Measurements from ENCODE around the gene DOCK4.

DOCK4 gene

DNA sequence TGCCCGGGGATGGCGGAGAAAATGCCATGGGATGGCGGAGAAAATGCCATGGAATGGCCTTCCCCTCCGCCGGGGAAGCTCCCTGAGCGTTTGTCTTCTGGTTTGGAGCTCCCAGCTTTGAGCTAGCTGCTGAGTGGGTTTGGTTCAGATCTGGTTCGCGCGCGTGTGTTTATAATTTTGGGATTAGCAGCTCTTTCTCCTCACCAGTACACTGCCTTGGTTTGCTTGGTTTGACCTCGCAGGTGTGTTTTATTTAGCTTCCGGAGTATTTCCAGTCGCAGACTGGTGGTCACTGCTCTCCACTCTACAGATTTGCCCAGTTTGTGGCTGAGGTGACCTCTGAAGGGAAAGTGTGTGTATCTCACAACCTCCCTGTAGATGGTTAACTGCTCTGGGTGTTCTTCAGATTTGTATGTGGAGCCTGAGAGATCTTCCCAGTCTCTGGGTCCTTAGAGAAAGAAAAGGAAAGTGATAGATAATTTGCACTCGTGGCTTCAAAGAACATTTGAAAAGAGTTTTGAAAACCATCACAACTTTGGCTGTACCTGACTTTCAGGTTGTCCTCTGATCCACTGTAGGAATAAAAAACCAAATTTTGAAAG lies 893 bp upstream of the DOCK4 start:
- Mint-ChIP-seq H3K4me3 (peak overlapping the region; percentile 87), H3K36me3 (ENCODE audit: low read depth) (peaks cover 26% of the 10 kb centered on the region), H3K27me3 (no peaks in the 10 kb centered on the region), H3K9me3 (no peaks in the 10 kb centered on the region), H3K4me1 (ENCODE audit: low read depth) (peaks cover 43% of the 10 kb centered on the region), H3K27ac (peak overlapping the region; percentile 97)
- intact Hi-C loops (cut with micrococcal nuclease) = loop anchor here (2.0 to 5.0 kb wide), 6 partner anchors 94 to 645 kb away; partner anchors contain the start of genes IFRD1 and IMMP2L

DNA sequence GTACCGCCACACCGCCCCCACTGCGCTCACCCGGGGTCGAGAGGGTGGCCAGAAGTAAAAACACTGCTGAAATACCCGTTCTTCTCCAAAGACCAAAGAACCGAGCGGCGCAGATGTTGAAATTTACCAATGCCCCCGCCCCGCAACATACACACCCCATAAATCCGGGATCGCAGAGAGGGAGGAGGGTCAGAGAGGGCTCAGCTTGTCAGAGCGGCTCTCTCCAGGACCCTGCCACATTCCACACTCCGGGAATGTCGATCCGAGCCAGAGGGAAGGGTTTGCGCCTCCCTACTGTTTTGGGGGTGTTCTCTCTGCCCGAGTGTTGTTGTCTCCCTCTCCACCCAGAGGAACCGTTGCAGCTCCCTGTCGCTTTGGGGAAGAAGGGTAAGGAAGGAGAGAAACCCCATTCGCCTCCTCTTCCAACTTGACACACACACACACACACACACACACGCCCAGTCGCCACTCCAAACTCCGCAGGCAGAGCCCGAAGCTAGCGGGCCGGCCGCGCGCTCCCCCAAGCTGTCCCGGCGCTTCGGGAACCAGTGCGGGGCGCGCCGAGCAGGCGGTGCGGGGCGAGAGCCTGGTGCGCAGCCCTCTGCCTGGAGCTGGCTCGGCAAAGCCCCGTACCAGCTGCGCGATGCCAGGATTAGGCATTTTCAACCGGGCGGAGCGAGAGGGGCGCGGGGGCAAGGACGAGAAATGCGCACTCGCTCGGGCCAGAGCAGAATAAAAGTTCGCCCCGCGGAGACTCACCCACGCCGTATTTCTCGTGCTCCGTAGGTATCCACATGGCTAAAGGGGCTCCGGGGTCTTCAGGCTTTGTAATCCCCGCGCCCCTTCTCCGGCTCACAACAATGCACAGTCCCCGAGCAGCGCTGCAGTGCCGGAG lies 609 bp downstream of the DOCK4 start:
- Mint-ChIP-seq H3K27ac (peak overlapping the region; percentile 97), H3K4me3 (peak overlapping the region; percentile 87), H3K9me3 (no peaks in the 10 kb centered on the region), H3K4me1 (ENCODE audit: low read depth) (peaks cover 34% of the 10 kb centered on the region), H3K27me3 (no peaks in the 10 kb centered on the region), H3K36me3 (ENCODE audit: low read depth) (peaks cover 26% of the 10 kb centered on the region)
- intact Hi-C loops (cut with micrococcal nuclease) = loop anchor here (2.0 to 5.0 kb wide), 6 partner anchors 93 to 643 kb away; partner anchors contain the start of genes IFRD1 and IMMP2L

DNA sequence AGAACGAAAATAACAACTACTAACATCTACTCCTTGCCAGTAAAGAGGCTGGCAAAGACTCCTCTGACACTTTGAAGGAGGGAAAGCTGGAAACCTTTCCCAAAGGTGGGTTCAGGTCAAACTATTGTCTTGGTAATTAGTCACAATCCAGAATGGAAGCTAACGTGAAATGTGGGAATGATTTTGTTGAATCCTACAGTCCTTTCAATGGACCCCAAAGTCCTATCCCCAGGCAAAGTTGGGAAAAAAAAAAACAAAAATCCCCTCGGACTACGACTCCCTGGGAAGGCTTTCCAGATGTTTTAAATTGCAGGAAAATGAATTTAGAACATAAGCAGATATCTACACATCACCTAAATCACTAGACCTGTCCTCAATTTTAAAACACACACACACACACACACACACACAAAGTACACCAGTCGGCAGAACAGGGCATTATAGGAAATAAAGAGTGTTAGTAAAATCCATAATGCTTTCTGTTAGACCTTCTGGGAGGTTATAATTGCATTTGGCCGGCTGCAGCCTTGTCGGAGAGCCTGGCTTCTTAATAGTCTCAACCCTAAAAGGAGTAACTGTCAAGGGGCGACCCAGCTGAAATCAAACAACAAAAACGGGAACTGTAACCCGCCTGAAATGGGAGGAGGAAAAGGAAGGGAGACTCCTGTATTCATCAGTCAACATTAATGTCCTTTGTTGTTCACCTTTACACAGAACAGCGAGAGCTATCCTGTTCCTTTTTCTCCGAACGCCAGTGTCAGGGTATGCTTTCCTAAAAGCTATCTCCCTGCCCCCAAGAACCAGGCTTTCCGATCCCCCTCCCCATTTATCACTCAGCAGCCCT lies 1.5 kb downstream of the DOCK4 start:
- H3K9me3 Mint-ChIP-seq = no peaks in the 10 kb centered on the region
- H3K4me3 Mint-ChIP-seq = peak overlapping the region; percentile 87
- no peaks in the 10 kb centered on the region for H3K27me3 Mint-ChIP-seq
- H3K4me1 Mint-ChIP-seq (ENCODE audit: low read depth) = peaks cover 38% of the 10 kb centered on the region
- peak overlapping the region; percentile 97 for H3K27ac Mint-ChIP-seq
- intact Hi-C loops (cut with micrococcal nuclease) = loop anchor here (5.0 kb wide), 3 partner anchors 183 to 642 kb away; partner anchors contain the start of gene IMMP2L
- H3K36me3 Mint-ChIP-seq (ENCODE audit: low read depth) = peaks cover 26% of the 10 kb centered on the region

DNA sequence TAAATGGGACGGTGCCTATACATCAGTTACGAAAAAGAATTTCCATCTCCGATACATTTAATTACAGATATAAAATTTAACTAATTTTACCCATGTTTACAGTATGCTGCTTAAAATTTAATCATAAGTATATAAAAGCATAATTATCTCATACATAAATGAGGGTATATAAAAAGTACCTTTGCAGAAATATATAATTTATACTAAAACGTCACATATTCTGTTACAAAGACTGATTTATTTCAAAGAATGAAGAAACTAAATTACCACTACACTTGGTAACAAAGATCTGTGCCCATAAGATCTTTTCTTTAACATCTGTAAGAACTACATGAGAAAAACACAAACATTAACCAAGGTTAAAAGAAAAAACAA lies 2.8 kb downstream of the DOCK4 start:
- no peak overlapping the region for H3K4me3 Mint-ChIP-seq
- H3K27ac Mint-ChIP-seq = no peak overlapping the region
- intact Hi-C loops (cut with micrococcal nuclease) = no loop called here
- peaks cover 43% of the 10 kb centered on the region for H3K4me1 Mint-ChIP-seq (ENCODE audit: low read depth)
- no peaks in the 10 kb centered on the region for H3K27me3 Mint-ChIP-seq
- peaks cover 26% of the 10 kb centered on the region for H3K36me3 Mint-ChIP-seq (ENCODE audit: low read depth)
- no peaks in the 10 kb centered on the region for H3K9me3 Mint-ChIP-seq

DNA sequence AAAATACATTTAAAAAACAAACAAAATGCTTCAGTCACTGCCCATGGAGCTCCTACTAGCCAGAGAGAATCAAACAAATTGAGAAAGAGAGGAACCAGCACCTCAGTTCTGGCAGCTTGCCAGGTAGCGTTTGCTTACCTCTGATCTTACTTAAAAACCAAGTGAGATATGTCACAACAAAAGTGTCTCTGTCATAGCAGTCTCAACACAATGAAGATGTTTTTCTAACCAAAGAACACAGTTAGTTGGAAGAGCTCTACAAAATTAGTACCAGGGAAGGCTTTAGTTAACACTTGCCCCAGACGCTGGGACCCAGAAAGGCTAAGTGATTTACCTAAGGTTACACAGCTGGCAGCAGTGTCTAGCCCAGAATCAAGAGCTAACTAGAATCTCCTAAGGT lies 3.4 kb downstream of the DOCK4 start:
- Mint-ChIP-seq H3K4me1 (ENCODE audit: low read depth) (peaks cover 45% of the 10 kb centered on the region), H3K27ac (no peak overlapping the region)
- intact Hi-C loops (cut with micrococcal nuclease) = no loop called here

DNA sequence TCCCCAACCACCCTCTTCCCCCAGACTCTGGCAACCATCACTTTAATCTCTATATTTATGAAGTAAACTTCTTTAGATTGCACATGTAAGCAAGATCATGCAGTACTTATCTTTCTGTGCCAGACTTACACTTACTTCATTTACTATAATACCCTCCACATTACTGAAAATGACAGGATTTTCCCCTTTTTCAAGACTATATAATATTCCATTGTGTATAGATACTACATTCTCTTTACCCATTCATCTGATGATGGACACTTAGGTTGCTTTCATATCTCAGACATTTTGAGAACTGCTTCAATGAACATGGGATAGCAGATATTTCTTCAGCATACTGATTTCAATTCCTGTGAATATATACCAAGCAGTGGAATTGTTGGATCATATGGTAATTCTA lies 4.4 kb downstream of the DOCK4 start:
- H3K9me3 Mint-ChIP-seq = no peaks in the 10 kb centered on the region
- H3K4me1 Mint-ChIP-seq (ENCODE audit: low read depth) = peaks cover 37% of the 10 kb centered on the region
- H3K27me3 Mint-ChIP-seq = no peaks in the 10 kb centered on the region
- H3K36me3 Mint-ChIP-seq (ENCODE audit: low read depth) = peaks cover 22% of the 10 kb centered on the region
- intact Hi-C loops (cut with micrococcal nuclease) = no loop called here
- no peak overlapping the region for H3K27ac Mint-ChIP-seq
- H3K4me3 Mint-ChIP-seq = no peak overlapping the region

More for the DNA sequence above, 3.4 kb downstream of the DOCK4 start:
- no peaks in the 10 kb centered on the region for H3K27me3 Mint-ChIP-seq
- peaks cover 26% of the 10 kb centered on the region for H3K36me3 Mint-ChIP-seq (ENCODE audit: low read depth)
- peak overlapping the region; percentile 9 for H3K4me3 Mint-ChIP-seq
- no peaks in the 10 kb centered on the region for H3K9me3 Mint-ChIP-seq

DNA sequence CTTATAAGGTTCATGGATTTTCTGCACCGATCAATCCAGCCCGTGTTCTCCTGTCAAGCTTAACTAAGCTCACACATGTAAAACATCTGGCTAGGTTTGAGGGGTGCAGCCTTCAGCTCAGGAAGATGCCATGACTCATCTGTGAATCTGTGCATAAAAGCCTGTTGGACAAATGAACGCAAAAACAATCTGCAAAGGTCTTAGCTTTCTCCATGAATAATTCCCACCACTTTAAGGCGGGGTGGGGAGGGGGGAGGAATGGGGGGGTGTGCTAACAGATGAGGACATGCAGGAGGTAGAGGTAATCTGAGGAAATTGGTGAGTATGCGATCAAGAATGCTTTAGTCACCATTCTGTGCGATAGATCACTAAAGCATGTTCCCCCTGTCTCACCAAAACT lies 4.8 kb downstream of the DOCK4 start:
- Mint-ChIP-seq H3K9me3 (no peaks in the 10 kb centered on the region), H3K36me3 (ENCODE audit: low read depth) (peaks cover 17% of the 10 kb centered on the region), H3K4me3 (no peak overlapping the region), H3K4me1 (ENCODE audit: low read depth) (peaks cover 36% of the 10 kb centered on the region), H3K27ac (no peak overlapping the region), H3K27me3 (no peaks in the 10 kb centered on the region)
- intact Hi-C loops (cut with micrococcal nuclease) = no loop called here

DNA sequence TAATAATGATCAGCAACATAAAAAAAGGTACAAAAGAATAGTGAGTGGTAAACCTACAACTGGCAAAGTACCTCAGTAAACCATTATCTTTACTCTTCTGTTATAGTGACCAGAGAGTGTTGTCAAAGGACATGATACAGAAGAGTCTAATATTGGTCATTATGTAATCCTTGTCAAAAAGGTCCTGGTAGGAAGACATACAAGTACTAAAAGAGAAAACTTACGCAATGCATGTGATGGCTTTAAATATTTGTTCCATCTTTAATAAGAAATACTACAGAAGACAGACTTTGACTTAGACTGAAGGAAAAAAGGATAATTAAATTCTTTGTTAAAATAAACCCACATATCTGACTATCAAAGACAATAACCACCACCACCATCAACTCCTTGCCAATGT lies 6.5 kb downstream of the DOCK4 start:
- intact Hi-C loops (cut with micrococcal nuclease) = no loop called here
- Mint-ChIP-seq H3K27me3 (no peaks in the 10 kb centered on the region), H3K4me1 (ENCODE audit: low read depth) (peaks cover 34% of the 10 kb centered on the region), H3K4me3 (no peak overlapping the region), H3K9me3 (no peaks in the 10 kb centered on the region), H3K36me3 (ENCODE audit: low read depth) (peaks cover 1% of the 10 kb centered on the region), H3K27ac (no peak overlapping the region)

DNA sequence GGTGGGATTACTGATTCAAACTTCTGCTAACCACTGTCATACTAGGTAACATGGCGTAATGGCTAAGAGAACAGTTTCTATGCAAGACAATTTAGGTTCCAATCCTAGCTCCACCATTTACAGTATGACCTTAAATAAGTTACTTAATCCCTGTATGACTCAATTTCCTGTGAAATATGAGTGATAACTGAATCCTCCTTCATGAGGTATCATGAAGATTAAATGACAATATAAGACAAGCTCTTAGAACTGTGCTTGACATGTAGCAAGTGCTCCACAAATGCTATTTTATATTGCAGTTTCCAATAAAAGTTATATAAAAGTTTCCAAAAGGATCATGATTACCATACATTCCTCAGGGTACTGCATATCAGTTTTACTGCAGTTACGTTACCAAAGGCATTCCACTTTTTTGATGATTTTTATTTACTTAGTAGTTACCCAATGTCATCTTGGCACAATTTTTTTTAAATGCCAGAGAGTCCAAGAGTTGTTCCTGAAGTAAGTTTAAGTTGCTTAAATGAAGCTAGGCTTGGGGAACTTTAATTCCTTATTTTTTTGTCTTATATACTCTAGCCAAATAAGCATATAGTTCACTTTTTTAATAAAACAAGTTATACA lies 7.1 kb downstream of the DOCK4 start:
- Mint-ChIP-seq H3K4me1 (ENCODE audit: low read depth) (peaks cover 29% of the 10 kb centered on the region), H3K27ac (no peak overlapping the region), H3K27me3 (no peaks in the 10 kb centered on the region), H3K9me3 (peaks cover under 1% of the 10 kb centered on the region), H3K36me3 (ENCODE audit: low read depth) (no peaks in the 10 kb centered on the region), H3K4me3 (no peak overlapping the region)
- intact Hi-C loops (cut with micrococcal nuclease) = no loop called here

DNA sequence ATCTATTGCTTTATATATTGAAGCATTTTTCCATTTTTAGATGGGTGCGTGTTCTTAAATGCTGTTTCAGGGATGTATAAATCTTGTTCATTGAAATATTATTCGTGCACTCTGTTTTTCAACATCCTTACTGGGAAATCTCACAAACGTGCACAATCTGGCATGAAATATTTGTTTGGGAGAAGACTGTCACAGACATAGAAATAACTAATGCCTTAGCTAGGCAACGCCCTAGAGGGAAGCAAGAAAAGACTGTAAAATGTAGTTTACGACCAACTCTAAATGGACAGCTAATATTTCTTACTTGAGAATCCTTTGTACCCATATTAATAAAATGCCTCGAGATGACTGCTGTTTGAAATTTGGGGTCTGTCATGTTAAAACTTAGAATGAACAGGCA lies 8.9 kb downstream of the DOCK4 start:
- no peak overlapping the region for H3K4me3 Mint-ChIP-seq
- peaks cover 34% of the 10 kb centered on the region for H3K4me1 Mint-ChIP-seq (ENCODE audit: low read depth)
- no peaks in the 10 kb centered on the region for H3K27me3 Mint-ChIP-seq
- peaks cover 8% of the 10 kb centered on the region for H3K9me3 Mint-ChIP-seq
- intact Hi-C loops (cut with micrococcal nuclease) = no loop called here
- no peak overlapping the region for H3K27ac Mint-ChIP-seq
- no peaks in the 10 kb centered on the region for H3K36me3 Mint-ChIP-seq (ENCODE audit: low read depth)

DNA sequence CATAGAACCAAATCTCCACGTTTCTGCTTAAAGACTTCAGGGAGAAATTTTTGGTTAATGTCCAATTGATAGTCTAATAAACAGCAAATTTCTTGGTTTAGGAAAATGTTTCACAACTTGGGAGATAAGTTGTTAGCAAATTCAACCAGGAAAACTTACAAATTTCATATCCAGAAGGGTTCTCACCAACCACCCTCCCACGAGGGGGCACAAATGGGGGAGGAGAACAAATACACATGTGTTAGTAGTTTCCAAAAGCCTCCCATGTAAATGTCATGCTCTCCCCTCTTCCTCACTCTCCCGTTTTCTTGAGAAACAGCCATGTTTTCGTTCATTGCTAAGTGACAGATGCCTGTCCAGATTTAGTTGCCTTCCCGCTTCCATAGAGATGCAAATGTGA lies 10.5 kb downstream of the DOCK4 start:
- H3K9me3 Mint-ChIP-seq = peaks cover 8% of the 10 kb centered on the region
- no peak overlapping the region for H3K27ac Mint-ChIP-seq
- H3K36me3 Mint-ChIP-seq (ENCODE audit: low read depth) = no peaks in the 10 kb centered on the region
- peaks cover 42% of the 10 kb centered on the region for H3K4me1 Mint-ChIP-seq (ENCODE audit: low read depth)
- H3K4me3 Mint-ChIP-seq = no peak overlapping the region
- intact Hi-C loops (cut with micrococcal nuclease) = no loop called here
- H3K27me3 Mint-ChIP-seq = no peaks in the 10 kb centered on the region

DNA sequence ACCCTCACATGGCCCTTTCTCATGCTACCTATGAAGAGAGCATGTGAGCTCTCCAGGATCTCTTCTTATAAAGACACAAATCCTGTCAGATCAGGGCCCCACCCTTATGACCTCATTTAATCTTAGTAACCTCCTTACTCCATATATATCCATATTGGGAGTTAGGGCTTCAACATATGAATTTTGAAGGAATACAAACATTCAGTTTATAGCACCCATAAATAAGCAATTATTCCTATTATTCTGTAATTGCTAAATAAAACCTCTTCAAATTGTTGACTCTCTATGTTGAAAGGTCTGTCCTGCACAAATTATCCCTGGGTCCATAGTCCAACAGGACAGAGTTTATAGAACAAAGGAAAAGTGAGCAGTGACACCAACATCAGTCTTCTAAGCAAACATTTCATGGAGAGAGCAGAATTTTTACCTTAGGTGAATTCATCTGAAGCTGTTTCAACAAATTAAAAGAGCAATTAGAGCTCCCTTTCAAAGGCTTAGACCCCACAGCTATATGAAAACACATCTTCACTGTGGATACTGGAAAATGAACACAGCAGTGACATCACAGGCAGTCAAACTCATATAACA lies 12.2 kb downstream of the DOCK4 start:
- Mint-ChIP-seq H3K36me3 (ENCODE audit: low read depth) (no peaks in the 10 kb centered on the region), H3K4me1 (ENCODE audit: low read depth) (peaks cover 46% of the 10 kb centered on the region), H3K27ac (no peak overlapping the region), H3K9me3 (peaks cover 8% of the 10 kb centered on the region), H3K4me3 (no peak overlapping the region), H3K27me3 (no peaks in the 10 kb centered on the region)
- intact Hi-C loops (cut with micrococcal nuclease) = no loop called here
